OCI-LY3 (cell line): Measurements from ENCODE around the gene PLIN4.

Experiments used
- H2AFZ ChIP-seq: fragments of 200-600, 300-600 bp; shearing (Covaris generic); 2 replicates; pipeline ENCODE4 v1.6.0; 2014; ENCODE audit warnings: antibody characterized with exemption, low read depth, low read length
- H3K27ac ChIP-seq: fragments of 200-600, 300-600 bp; sonication (generic); 2 replicates; pipeline ENCODE4 v1.5.1; 2014; ENCODE audit warnings: mild to moderate bottlenecking, low read length, moderate library complexity, mixed read lengths
- H3K27me3 ChIP-seq: fragments of 200-600, 300-600 bp; sonication (generic); 2 replicates; pipeline ENCODE4 v1.6.1; 2014; ENCODE audit warnings: low read depth, low read length, mixed read lengths
- H3K36me3 ChIP-seq: fragments of 200-600, 300-600 bp; sonication (generic); replicated peaks from 2 replicates; pipeline ENCODE3; 2014; ENCODE audit warnings: low read depth, low read length, mixed read lengths
- H3K4me1 ChIP-seq: fragments of 300-600, 200-600 bp; sonication (generic); 2 replicates; pipeline ENCODE4 v1.6.1; 2014; ENCODE audit warnings: low read length, mixed read lengths
- H3K4me2 ChIP-seq: fragments of 200-600, 300-600 bp; sonication (generic); 2 replicates; pipeline ENCODE4 v1.6.1; 2014; ENCODE audit warnings: low read length, mixed read lengths
- H3K4me3 ChIP-seq: fragments of 300-600, 200-600 bp; sonication (generic); 2 replicates; pipeline ENCODE4 v1.5.1; 2014; ENCODE audit warnings: antibody characterized with exemption, mild to moderate bottlenecking, low read length, moderate library complexity
- H3K79me2 ChIP-seq: fragments of 300-600, 200-600 bp; shearing (Covaris generic); 2 replicates; pipeline ENCODE4 v1.6.1; 2014; ENCODE audit warnings: mild to moderate bottlenecking, low read length, mixed read lengths
- H3K9ac ChIP-seq: fragments of 300-600, 200-600 bp; shearing (Covaris generic); 2 replicates; pipeline ENCODE4 v1.6.0; 2014; ENCODE audit warnings: mild to moderate bottlenecking, low read length, moderate library complexity
- H3K9me3 ChIP-seq: fragments of 200-600, 300-600 bp; shearing (Covaris generic); 2 replicates; pipeline ENCODE4 v1.6.1; 2014; ENCODE audit warnings: low read length, mixed read lengths; ENCODE audit not compliant: insufficient read depth
- H4K20me1 ChIP-seq: fragments of 200-600, 300-600 bp; sonication (generic); 2 replicates; pipeline ENCODE4 v1.6.1; 2016; ENCODE audit warnings: low read length, mixed read lengths; ENCODE audit not compliant: insufficient read depth
- CTCF ChIP-seq: fragments of 200-600, 300-600 bp; sonication (generic); IDR thresholded peaks from 2 replicates; pipeline ENCODE4 v1.5.1; 2014; ENCODE audit warnings: antibody characterized with exemption, low read length, low read depth
- EZH2phosphoT487 ChIP-seq: fragments of 200-600 bp; shearing (Covaris generic); IDR thresholded peaks from 2 replicates; pipeline ENCODE4 v1.6.1; 2018; ENCODE audit warnings: antibody characterized with exemption, mixed run types, low read depth

Gene PLIN4

GRCh38 chr19:4493104-4493928, 25.0 kb downstream of the PLIN4 start:
- H4K20me1 ChIP-seq, result no peaks in the 10 kb centered on the region
- H2AFZ ChIP-seq, result no peak overlapping the region
- H3K9me3 ChIP-seq, result no peaks in the 10 kb centered on the region
- no peak overlapping the region for H3K4me3 ChIP-seq
- H3K27ac ChIP-seq, result no peak overlapping the region
- H3K36me3 ChIP-seq, result peaks cover 49% of the 10 kb centered on the region
- no peaks in the 10 kb centered on the region for H3K4me1 ChIP-seq
- no peak overlapping the region for H3K4me2 ChIP-seq
- no peaks in the 10 kb centered on the region for H3K79me2 ChIP-seq
- no peak overlapping the region for H3K9ac ChIP-seq
- H3K27me3 ChIP-seq, result no peaks in the 10 kb centered on the region
- no peak for TF ChIP-seq CTCF
- TF ChIP-seq EZH2phosphoT487, result no peak

GRCh38 chr19:4492337-4493103, 25.8 kb downstream of the PLIN4 start:
- TF ChIP-seq CTCF (no peak), EZH2phosphoT487 (no peak)
- Histone ChIP-seq H3K27me3 (no peaks in the 10 kb centered on the region), H3K4me3 (no peak overlapping the region), H3K27ac (no peak overlapping the region), H3K9me3 (no peaks in the 10 kb centered on the region), H4K20me1 (no peaks in the 10 kb centered on the region), H3K4me2 (no peak overlapping the region), H3K9ac (no peak overlapping the region), H3K4me1 (no peaks in the 10 kb centered on the region), H3K36me3 (peaks cover 41% of the 10 kb centered on the region), H3K79me2 (no peaks in the 10 kb centered on the region), H2AFZ (no peak overlapping the region)

- H3K36me3 ChIP-seq, result peaks cover 38% of the 10 kb centered on the region
- no peak overlapping the region for H3K27ac ChIP-seq
- no peak for TF ChIP-seq EZH2phosphoT487
- TF ChIP-seq CTCF, result no peak
- no peaks in the 10 kb centered on the region for H3K79me2 ChIP-seq
- no peaks in the 10 kb centered on the region for H3K9me3 ChIP-seq
- no peak overlapping the region for H3K9ac ChIP-seq
- H2AFZ ChIP-seq, result no peak overlapping the region
- no peaks in the 10 kb centered on the region for H3K27me3 ChIP-seq
- no peaks in the 10 kb centered on the region for H3K4me1 ChIP-seq
- no peaks in the 10 kb centered on the region for H4K20me1 ChIP-seq
- no peak overlapping the region for H3K4me2 ChIP-seq
- no peak overlapping the region for H3K4me3 ChIP-seq
Measured at GRCh38 chr19:4491446-4491845, 26.8 kb downstream of the PLIN4 start.

- H3K9me3 ChIP-seq, result no peaks in the 10 kb centered on the region
- no peak overlapping the region for H3K9ac ChIP-seq
- no peak overlapping the region for H3K4me2 ChIP-seq
- H3K36me3 ChIP-seq, result peaks cover 34% of the 10 kb centered on the region
- no peak overlapping the region for H3K27ac ChIP-seq
- TF ChIP-seq CTCF (no peak), EZH2phosphoT487 (no peak)
- no peak overlapping the region for H2AFZ ChIP-seq
- no peaks in the 10 kb centered on the region for H3K27me3 ChIP-seq
- H4K20me1 ChIP-seq, result no peaks in the 10 kb centered on the region
- no peaks in the 10 kb centered on the region for H3K79me2 ChIP-seq
- H3K4me1 ChIP-seq, result no peaks in the 10 kb centered on the region
- no peak overlapping the region for H3K4me3 ChIP-seq
Measured at GRCh38 chr19:4488496-4488895, 29.8 kb downstream of the PLIN4 start.
